SKM-1 (cell line): Measurements from ENCODE around the gene PLXNA1.

ENCODE experiments used
- DNase-seq: peaks from one replicate; lab custom pipeline; 2025; ENCODE audit not compliant: unreplicated experiment; lab: John Stamatoyannopoulos, UW

Gene PLXNA1

DNA sequence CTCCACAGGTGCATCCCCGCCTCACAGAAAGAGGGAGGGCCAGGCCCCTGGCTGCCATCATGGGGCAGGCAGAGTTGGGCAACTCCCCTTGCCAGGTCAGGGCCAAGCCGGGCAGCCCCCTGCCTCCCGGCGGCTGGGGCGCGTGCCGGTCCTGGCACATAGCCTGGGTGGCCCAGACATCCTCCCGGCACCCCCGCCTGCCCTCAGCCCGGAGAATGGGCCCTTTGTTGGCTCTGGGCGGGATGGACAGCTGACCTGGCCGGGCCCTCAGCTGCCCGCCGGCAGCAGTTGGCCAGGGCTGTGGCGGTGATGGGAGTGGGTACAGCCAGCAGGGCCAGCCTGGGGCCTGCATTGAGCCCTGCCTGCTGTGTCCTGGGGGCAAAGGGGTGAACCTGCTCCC lies 16.5 kb downstream of the PLXNA1 start:
- no peak for DNase-seq

GRCh38 chr3:127000119-127000518 lies 17.2 kb downstream of the PLXNA1 start:
- DNase-seq: no peak

DNA sequence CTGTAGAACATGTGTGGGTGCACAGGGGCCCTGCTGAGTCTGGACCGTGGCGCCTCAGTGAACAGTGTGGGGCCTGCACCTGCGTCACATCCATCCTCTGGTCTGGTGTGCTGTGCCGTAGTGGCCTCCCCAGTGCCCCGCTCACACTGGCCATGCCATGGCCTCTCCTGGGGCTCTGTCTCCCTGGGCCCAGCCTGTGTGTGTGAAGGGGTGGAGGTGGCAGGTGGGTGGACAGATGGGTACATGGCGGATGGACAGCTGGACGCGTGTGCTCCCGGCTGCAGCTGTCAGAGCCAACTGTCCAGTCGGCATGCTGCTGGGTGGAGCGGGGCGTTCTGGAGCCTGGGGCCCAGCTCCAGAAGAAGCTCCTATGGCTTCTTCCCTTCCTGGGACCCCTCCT lies 17.8 kb downstream of the PLXNA1 start:
- DNase-seq: no peak

DNA sequence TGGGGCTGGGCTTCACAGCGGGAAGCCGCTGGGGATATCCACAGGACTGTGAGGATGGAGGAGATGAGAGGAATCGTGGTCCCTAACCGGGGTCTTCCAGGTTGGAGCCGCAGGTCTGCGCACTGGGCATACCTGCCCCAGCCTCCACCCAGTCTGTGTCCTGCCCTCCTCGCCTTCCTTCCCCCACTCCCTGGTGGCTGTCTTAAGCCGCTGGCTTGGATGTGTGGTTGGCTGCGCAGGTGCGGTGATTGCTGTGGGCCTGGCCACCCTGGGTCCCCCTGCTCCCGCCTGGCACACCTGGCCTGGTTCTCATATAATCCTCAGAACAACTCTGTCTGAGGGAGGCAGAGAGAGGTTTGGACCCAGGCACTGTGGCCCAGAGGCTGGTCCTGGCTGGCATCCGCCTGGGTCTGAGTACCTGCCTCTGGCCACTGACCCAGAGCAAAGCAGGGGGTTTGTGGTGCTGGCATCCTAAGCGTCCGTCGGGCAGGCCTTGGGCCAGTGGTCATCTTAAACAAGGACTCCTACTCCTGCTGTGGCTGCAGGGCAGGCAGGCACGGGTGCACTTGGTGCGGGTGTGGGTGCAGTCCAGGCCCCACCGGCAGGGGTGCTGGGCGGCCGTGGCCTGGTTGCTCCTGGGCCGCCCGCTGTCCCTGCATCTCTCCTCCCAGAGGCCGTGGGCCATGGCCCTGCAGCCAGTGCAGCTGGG lies 18.7 kb downstream of the PLXNA1 start:
- no peak for DNase-seq

GRCh38 chr3:127002195-127003174 lies 19.6 kb downstream of the PLXNA1 start:
- no peak for DNase-seq

DNA sequence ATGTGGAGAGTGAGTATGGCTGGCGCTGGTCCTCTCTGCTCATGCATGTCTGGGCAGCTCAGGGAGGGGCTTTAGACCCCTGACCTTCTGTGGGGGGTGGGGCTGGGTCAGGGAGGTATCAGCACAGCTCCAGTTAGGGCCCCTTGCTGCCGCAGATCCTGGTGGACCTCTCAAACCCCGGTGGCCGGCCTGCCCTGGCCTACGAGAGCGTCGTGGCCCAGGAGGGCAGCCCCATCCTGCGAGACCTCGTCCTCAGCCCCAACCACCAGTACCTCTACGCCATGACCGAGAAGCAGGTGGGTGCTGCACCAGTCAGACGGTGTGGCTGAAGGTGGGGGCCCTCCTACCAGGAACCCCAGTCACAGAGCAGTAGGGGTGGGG lies 20.2 kb downstream of the PLXNA1 start:
- no peak for DNase-seq

DNA sequence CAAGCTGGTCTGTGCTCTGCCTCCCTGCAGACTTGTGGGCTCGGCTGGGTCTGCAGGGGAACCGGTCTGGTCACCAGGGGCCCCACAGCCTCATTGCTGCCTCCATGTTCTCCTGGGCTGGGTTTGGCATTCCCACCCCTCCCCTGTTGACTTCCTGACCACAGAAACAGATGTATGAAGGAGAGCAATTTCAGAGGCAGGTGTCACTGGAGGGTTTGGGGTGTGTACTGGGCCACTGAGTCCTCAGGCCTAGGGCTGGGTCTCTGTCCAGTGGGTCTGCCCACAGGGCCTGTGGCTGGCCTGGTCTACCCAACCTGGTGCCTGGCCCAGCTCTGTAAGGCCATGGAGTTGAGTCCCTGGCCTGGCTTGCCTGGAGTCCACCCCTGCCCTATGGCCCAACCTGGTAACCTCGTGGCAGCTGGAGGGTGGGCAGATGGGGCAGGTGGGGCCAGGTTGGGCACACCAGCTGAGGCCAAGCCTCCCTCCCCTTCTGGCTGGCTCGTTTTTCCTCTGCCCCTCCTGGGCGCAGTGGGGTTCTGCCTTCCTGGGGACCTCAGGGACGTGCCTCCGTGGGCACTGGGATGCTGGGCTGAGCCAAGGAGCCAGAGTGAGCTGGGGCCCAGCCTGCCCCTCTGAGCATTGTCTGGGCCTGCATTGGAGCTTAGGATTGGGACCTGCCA lies 20.8 kb downstream of the PLXNA1 start:
- DNase-seq: no peak

DNA sequence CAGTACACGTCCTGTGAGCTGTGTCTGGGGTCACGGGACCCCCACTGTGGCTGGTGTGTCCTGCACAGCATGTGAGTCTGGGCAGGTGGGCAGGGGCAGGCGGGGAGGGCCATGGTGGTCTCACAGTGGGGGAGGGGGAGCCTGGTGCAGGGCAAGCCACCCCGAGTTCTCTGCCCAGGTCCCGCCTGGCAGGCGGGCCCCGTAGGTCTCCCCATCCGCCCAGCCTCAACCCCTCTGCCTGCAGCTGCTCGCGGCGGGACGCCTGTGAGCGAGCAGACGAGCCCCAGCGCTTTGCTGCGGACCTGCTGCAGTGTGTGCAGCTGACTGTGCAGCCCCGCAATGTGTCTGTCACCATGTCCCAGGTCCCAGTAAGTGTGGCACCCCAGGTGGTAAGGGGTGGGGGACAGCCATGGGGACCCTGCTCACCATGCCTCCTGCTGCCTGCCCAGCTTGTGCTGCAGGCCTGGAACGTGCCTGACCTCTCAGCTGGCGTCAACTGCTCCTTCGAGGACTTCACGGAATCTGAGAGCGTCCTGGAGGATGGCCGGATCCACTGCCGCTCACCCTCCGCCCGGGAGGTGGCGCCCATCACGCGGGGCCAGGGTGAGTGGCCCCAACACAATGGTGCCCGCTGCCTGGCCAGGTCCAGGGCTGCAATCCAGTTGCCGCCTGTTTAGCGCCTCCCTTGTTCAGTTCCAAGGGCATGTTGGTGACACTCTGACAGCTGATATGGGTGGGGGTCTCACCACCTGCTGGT lies 21.9 kb downstream of the PLXNA1 start:
- no peak for DNase-seq

DNA sequence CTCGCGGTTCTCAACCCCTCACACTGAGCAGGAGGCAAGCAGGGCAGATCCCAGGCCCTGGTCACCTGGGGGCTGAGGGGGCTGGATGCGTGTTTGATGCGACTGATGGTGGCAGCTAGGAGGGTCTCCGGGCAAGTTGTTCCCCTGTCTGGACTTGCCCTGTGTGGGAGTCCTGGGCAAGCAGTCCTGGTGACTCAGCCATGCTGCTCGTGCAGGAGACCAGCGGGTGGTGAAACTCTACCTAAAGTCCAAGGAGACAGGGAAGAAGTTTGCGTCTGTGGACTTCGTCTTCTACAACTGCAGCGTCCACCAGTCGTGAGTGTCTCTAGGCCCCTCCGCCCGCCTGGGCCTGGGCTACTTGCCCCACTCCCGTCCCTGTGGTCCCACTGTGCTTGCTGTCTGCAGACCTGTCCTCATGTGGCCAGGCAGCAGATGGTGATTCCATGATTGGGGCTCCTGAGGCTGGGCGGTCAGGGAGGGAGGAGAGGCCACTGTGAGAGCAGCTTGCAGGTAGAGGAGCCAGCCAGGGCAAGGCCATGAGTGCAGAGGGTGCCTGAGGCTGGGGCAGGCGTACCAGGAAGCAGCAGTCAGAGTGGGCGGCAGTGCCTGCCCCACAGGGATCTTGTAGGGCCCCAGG lies 23.1 kb downstream of the PLXNA1 start:
- DNase-seq: no peak

DNA sequence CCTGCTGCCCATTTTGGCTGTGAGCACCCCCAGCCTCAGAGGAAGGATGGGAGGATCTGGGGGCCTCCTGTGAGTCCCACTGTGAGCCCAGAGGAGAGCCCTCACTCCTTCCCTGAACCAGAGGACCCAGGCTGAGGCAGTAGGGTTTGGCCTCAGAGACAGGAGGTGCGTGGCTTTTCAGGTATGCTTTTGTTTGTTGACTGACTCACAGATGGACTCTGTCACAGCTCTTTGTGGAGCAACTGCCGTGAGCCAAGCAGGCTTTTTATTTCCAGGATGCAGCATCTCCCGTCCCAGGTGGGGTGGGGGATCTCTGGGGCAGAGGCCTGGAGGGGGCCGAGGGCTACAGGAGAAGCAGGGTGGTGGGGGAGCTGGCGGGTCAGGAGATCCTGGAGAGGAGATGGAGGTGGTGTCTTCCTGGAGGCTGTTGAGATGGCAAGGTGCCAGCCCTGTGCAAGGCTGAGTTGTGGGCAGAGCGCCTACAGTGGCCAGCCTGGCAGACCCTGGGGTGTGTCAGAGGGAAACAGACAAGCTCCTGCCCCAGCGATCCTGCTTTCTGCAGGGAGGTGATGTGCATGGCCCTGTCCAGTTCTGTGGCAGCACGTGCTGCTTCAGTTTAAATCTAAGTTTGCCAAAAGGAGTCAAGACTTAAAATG lies 24.0 kb downstream of the PLXNA1 start:
- DNase-seq: no peak

- DNase-seq: no peak
Observed at GRCh38 chr3:127008236-127008635, 25.3 kb downstream of the PLXNA1 start.

DNA sequence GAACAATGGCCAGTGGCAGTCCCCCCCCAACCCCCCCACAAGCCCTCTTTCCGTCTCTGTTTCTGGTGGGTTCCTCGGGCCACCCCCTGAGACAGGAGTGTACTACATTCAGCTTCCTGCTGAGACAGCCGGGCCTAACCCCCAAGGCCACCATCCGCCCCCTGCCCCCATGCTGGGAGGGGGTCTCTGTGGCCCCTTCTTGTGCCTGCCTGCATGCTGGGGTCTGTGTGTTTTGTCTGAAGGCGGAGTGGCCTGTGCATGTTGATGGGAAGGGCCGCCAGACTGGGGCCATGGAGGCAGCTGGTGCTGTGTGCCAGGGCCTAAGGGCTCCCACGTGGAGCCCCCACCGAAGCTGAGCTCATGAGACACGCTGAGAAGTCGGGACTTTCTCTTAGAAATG lies 26.6 kb downstream of the PLXNA1 start:
- no peak for DNase-seq

DNA sequence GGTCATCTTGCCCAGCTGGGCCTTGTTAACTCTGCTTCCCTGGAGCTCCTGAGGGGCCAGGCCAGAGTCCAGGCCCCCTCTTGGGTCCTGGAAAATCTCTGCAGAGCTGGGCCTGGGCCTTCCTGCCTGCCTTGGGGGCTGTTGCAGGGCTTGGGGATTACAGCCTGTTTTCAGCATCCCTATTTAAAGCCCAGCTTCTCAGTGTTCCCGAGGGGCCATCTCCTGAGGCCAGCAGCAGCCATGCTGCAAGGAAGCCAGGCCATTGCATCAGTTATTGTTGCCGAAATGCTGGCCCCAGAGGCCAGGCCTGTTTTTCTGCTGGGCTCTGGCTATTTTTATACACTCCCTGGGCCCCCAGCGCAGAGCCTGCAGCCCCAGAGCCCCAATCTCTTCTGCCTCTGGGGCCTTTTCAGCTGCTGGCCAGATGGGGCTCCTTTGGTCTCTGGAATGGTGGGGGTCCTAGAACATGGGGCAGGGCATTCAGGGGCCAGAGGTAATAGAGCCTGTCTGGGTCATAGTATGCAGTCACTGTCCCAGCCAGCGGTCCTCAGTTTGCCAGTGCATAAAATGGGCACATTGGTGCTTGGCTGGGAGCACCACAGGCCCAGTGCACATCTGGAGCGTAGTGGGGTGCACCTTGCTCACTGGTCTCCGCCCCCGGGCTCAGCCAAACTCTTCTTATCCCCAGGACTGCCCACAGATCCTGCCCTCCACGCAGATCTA lies 28.5 kb downstream of the PLXNA1 start:
- no peak for DNase-seq

DNA sequence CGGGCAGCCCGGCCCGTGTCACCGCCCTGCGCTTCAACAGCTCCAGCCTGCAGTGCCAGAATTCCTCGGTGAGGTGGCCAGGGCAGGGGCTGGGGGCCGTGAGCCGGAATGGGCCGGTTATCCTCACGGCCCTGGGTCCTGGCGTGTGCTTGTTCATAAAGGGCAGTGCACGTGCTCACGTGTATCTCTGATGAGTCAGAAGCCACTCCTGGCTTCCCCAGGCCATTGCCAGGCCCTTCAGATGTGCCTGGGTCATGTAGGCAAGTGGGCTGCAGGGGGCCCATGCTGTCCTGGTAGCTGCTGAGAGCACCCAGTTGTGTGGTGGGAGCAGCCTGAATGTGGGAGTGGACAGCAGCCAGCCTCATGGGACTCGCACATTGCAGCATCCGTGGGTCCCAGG lies 29.2 kb downstream of the PLXNA1 start:
- DNase-seq: no peak

DNA sequence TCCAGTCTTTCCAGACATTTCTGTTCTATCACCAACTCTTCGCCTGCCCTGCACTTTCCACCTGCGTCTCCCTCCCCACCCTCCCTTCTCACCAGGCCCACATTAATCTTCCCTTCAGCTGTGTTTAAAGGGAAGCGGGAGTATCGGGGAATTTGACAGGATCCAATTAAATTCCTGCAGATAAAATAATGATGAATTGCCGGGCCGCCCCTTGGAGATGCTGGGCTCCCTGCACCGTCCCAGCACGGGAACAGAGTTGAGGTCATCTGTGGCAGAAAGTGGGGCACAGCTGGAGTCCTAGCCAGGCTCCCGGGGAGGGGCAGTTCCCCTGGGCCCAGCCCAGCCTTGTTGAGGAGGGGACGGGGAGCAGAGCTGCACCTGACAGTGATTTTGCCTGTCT lies 30.3 kb downstream of the PLXNA1 start:
- no peak for DNase-seq

DNA sequence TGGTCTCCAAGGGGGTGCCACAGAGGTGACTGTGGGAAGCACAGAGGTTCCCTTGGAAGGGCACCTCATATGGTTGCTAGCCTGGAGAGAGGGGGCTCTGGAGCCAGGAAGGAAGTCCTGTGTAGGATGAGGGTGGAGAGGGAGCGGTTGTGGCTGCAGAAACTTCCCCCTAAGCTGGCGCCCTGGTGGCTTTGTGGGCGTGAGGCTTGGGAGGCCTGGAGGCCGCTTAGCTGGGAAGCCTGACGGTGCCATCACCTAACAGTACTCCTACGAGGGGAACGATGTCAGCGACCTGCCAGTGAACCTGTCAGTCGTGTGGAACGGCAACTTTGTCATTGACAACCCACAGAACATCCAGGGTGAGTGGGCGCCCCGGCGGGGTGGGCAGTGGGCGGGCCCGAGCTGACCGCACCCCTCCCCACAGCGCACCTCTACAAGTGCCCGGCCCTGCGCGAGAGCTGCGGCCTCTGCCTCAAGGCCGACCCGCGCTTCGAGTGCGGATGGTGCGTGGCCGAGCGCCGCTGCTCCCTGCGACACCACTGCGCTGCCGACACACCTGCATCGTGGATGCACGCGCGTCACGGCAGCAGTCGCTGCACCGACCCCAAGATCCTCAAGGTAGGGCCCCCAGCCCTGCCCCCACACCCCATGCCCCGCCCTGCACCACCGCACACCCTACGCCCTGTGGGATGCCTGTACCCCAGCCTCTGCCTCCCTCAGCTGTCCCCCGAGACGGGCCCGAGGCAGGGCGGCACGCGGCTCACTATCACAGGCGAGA lies 31.0 kb downstream of the PLXNA1 start:
- DNase-seq: no peak

DNA sequence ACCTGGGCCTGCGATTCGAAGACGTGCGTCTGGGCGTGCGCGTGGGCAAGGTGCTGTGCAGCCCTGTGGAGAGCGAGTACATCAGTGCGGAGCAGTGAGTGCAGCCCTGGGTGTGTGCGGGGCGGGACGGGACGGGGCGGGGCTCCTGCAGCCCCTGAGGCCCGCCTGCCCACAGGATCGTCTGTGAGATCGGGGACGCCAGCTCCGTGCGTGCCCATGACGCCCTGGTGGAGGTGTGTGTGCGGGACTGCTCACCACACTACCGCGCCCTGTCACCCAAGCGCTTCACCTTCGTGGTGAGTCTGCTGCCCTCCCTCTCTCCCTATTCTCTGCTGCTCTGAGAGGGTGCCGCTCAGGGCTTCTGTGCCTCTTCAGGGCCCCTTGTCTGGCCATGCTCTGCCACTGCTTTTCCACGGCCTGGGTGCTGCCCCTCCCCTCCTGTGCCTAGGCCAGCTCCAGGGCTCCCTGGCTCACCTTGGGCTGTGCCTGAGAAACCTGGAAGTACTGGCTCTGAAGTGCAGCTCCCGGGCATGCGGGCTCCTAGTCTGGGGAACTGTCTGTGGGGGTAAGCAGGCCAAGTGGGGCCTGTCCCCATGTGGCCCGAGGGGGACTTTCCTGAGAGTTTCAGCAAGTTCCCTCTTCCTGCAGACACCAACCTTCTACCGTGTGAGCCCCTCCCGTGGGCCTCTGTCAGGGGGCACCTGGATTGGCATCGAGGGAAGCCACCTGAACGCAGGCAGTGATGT lies 31.8 kb downstream of the PLXNA1 start:
- no peak for DNase-seq
